GM19023 (cell line): ENCODE results near the gene SERPINA10.

Experiments used
- ATAC-seq: cut with Tn5 transposase; IDR thresholded peaks from one replicate; pipeline ENCODE4 v1.9.1; 2021; ENCODE audit warnings: mild to moderate bottlenecking, moderate library complexity; ENCODE audit not compliant: unreplicated experiment

SERPINA10 gene

DNA sequence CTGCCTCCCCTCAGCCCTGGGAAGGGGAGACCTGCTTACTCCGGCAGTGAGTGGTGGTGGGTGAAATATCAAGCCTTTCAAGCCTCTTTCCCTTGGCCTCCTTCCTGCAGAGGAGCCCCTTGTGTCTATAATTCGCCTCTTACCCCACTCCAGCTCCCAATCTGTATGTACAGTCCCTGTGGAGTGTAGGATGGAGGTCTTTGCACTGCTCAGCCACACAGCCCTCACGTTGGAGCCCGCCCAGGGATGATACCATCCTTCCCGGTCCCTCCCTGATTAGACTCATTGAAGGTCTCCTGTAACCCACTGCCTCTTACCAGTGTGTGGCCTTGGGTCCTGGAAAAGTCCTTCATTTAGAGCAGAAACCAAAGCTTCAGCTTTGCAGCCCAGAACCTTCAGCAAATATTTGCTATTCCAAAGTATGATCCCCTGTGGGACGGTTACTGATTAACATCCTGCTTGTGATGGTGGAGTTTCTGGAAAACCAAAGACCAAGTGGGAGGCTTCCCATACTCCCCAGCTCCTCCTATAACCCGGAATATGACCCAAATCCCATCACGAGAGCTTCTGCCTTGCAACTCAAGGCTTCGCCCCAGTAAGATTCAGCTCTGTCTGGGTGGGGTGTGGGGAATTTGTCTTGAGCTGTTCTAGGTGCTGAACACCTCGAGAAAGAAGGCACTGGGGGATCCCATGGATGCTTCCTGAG lies at the start of gene SERPINA10:
SERPINA10 (minus strand) TSS at position 397 of the 706 bp plus-strand sequence. CDS start 2,675 bp downstream, outside the sequence.
- ATAC-seq = no peak

DNA sequence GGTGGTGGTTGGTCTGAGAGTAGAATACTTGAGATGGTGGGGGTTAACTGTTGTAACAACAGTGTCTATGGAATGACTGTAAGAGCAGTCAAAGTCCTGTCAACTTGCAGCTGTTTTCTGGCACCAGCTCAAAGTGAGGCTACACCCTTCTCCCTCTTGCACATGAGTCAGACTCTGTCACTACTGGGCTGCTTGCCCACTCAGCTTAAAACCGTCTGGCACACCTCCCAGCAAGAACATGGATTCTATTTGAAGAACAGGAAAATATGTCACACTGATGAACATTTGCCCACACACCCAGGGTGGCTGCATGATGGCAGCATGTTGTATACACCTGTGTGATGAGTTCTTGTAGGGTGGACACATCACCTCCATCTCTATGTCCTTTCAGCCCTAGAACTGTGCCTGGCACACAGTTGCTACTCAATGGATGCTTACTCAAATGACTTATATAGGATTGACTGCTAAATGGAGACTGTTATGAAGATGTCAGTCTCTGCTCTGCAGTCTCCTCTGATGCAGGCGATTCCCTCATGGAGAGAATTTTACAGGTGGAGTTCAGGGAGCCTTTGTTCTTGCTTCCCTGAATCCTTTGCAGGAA lies 49.4 kb upstream of the SERPINA10 start:
- no peak for ATAC-seq

DNA sequence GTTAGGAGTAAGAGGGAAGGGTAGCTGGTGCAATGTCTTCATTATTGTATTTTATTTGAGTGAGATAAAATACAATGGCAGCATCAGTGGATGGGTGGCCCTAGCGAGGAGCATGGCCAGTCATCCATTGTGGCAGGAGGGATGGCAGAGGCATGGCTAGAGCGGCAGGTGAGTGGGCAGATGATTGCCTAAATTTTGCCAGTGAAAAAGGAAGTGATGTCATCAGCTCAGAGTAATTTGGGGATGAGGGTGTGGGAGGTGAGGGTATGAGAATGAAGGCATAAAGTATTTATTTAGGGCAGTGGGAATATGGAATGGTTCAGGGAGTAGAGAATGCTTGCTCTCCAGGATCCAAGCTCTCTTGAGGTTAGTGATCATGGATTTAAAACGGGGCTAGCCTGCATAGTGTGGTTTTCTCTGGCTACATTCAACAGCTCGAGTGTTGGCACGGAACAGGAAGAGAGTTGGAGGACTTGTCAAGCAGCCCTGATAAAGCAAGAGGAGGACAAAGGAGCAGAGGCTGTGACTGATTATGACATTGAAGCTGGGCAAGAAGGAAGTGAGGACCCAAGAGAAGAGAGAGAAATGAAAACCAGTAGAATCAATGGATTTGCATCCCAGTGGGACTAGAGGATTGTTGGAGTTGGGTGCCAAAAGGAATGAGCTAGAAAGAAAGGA lies 48.7 kb upstream of the SERPINA10 start:
- no peak for ATAC-seq

- ATAC-seq = no peak
These were observed 47.5 kb upstream of the SERPINA10 start for GRCh38 chr14:94340533-94340932.

- ATAC-seq = no peak
These were observed 45.0 kb upstream of the SERPINA10 start for GRCh38 chr14:94338023-94338422.

DNA sequence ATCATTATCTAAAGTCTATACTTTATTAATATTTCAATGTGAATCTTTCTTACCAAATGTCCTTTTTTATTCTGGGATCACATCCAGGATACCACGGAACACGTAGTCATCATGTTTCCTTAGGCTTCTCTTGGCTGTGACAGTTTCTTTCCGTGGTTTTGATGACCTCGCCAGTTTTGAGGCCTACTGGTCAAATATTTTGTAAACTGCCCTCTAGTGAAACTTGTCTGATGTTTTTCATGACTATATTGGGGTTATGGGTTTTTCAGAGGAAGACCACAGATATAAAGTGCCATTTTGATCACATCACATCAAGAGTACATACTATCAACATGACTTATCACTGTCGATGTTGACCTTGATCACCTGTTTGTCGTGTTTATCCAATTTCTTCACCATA lies 44.2 kb upstream of the SERPINA10 start:
- ATAC-seq = no peak

- ATAC-seq = no peak
These were observed 41.8 kb upstream of the SERPINA10 start for GRCh38 chr14:94334872-94335271.

DNA sequence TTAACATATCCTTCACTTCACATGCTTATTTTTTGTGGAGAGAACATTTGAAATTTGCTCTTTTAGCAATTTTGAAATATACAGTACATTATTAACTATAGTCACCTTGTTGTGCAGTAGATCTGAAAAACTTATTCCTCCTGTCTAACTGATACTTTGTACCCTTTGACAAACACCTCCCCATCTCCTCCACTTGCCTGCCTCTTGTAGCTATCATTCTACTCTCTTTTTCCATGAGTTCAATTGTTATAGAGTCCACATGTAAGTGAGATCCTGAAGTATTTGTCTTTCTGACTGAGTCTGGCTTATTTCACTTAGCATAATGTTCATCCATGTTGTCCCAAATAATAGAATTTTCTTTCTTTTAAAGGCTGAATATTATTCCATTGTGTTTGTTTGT lies 39.5 kb upstream of the SERPINA10 start:
- no peak for ATAC-seq

DNA sequence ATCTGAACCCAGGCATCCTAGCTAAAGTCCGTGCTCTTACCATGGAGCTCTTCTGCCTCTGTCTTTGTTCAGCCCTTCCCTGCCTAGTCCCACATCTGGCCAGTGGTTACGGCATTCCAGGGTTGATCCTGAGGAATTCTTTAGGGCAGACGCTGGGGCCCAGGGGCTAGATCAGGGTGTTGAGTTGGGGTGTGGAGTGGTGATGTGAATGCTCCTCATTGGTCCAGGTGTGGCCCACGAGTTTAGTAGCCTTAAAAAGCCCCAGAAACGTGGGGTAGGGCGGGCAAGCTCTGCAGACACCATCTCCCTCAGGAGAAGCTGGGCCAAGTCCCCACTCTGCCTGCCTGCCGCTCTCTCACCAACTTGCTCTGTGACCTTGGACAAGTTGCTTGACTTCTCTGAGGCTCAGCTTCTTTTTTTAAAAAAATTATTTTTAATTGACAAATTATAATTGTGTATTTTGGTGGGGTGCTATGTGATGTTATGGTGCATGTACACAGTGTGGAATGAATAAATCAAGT lies 39.1 kb upstream of the SERPINA10 start:
- ATAC-seq = no peak

DNA sequence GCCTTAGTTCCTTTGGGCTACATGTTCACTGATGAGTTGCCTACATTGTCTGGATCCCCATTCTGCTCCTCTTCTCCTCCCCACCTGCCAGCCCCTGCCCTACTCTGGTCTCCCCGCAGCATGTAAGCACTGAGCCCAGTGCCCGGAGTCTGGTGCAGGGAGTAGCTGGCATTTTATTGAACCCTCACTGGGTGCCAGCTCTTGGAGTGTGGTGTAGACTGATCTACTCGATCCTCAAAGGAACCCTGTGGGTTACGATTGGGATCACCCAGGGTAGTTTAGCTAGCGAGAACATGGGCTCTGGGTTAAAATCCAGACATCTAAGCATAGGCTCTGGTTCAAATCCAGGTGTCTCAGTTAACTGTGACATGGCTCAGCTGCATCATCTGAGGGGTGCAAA lies 38.4 kb upstream of the SERPINA10 start:
- ATAC-seq = no peak

GRCh38 chr14:94330857-94331256 lies 37.8 kb upstream of the SERPINA10 start:
- ATAC-seq = no peak

DNA sequence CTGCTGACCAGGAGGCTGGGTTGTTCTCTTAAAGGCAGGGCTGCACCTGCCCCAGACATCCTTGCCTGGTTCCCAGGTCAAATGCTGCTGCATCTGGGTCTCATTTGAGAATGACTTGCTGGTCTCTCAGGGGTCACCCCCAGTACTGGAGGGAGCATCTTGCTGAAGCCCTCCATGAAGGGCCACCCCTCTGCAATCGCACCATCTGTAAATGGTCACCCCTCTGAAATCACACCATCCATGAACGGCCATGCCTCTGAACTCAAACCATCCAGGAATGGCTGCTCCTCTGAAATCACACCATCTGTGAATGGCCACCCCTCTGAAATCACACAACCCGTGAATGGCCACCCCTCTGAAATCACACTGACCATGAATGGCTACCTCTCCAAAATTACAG lies 37.4 kb upstream of the SERPINA10 start:
- no peak for ATAC-seq

- ATAC-seq = no peak
These were observed 36.8 kb upstream of the SERPINA10 start for GRCh38 chr14:94329857-94330256.

DNA sequence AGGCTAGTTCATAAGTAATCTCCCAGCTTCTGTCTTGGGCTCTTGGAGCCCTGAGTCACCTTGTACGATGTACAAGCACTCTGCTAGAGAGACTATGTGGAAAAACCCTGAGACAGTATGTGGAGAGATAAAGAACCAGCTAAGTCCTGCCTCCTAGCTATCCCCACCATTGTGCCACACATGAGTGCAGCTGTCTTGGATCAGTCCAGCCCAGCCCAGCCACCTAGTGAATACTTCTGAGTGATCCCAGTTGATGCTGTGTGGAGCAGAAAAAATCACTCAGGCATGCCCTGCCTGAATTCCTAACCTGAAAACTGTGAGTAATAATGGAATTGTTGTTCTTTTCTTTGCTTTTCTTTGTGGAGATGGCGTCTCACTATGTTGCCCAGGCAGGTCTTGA lies 35.1 kb upstream of the SERPINA10 start:
- no peak for ATAC-seq

- no peak for ATAC-seq
These were observed 29.8 kb upstream of the SERPINA10 start, which contains the start of gene SERPINA6 for GRCh38 chr14:94322648-94323570. SERPINA6 (minus strand) TSS chr14:94323336; CDS start chr14:94314648, 8,688 bp downstream.

DNA sequence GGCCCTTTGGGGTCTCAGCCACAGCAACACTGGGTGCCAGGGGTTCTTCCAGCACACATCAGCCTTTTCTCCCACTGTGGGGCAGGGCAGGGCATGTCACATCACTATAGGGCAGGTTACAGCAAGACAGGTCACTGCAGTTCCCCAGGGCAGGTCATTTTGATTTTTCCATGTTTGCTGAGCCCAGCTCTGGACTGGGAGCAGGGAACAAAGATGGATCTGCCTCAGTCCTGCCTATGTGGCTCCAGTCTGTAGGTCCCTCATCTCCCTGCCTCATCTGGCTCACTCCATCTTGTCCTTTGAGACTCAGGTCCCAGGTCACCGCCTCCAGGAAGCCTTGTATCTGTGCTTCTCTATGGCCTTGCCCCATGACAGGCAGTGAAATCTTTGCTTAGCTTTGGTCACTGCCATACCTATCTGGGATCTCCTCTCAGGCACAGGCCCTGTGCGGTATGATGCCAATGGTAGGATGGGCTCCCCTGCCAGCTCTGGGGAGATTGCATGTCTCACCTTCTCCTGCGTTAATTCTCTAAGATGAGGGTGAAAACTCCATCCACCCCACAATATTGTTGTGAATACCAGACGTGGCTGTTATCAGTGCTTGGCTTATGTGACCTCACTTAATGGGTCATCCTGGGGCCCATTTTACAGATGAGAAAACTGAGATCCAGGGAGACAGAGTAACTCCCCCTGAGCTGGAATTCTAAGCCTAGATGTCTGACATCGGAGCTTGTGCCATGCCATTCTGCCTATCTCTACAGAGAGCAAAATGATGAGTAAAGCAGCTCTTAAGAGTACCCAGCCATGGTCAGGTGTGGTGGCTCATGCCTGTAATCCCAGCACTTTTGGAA lies 28.6 kb upstream of the SERPINA10 start:
- no peak for ATAC-seq

GRCh38 chr14:94320243-94320642 lies 27.2 kb upstream of the SERPINA10 start:
- no peak for ATAC-seq

DNA sequence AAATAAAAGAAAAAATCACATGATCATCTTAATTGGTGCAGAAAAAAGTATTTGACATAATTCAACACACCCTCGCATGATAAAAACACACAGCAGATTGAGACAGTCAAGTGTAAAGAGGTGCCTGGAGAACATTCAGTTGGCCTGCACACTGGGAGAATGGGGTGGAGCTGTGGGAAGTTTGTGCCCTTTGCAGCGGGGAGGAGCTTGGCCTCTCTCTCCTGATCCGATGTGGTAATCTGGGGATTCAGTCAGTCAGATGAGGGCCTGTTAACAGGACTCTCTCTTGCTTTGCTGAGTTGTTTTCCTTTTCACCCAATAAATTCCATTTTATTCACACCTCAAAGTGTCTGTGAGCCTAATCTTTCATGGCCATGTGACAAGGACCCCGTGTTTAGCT lies 24.2 kb upstream of the SERPINA10 start:
- ATAC-seq = no peak

GRCh38 chr14:94316692-94317091 lies 23.6 kb upstream of the SERPINA10 start:
- no peak for ATAC-seq

DNA sequence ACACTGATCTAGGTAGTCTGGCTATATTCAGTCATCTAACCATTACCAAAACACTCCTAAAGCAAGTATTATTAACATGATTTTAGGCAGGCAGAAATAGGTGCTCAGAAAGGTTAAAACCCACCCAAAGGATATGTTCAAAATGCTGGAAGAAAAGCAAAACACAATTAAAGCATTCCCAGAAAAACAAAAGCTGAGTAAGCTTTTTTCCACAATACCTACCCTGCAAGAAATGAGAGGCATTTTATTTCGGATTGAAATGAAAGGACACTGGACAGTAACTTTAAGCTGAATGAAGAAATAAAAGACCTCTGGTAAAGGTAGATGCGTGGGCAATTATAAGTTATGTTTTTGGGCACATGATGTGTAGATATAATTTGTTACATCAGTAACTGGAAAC lies 21.8 kb upstream of the SERPINA10 start:
- no peak for ATAC-seq
